Omental fat pad (tissue), 4 donors: ENCODE measurements around the gene DIP2B. TPM values are rescaled to one million over a fixed set of nuclear protein-coding genes. Genes with fewer than 3 reads are reported as not detected.

Source experiments
- ATAC-seq: fragments of 150-250 bp; one replicate; pipeline ENCODE4 v1.9.1; 2016; ENCODE audit warnings: mild to moderate bottlenecking, moderate library complexity; ENCODE audit not compliant: low FRiP score
- DNase-seq: peaks from one replicate; pipeline ENCODE4 v3.0.0-alpha.2; 2019; ENCODE audit warnings: low spot score
- total RNA-seq, 4 donors: library from RNA; depleted of rRNA; stranded (reverse); fragments of >200 nt; gene quantifications; one replicate each; pipeline ENCODE4 v1.1.0, GENCODE V29; 2016
- TF ChIP-seq, protein P1 (sequence below), 3 donors: fragments of 450-650 bp; IDR thresholded peaks; one replicate each; pipeline ENCODE4 v1.5.1; 2016 to 2017; ENCODE audit warnings: antibody characterized with exemption in 3 of 3, mild to moderate bottlenecking in 3 of 3, moderate library complexity in 2 of 3

The DIP2B gene
- total RNA-seq, 4 donors from 2014 or later, result 21.1 to 35.2 (median 24.4) TPM

DNA sequence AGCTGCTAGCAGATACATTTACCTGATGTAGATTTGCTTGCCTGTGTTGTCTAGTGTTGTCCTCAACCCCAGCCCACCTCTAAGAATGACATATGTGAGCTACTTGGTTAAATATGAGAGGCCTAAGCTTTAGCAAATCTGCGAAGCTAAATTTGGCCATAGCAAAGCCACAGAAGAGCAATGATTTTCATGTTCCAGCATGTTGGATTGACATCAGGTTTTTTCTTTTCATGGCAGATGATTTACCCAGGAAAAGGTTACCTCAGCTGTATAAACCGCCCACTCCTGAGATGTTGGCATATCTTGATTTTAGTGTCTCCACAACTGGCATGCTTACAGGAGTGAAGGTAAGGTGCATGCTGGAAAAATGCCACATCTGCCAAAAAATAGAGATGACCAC, 222.7 kb downstream of the DIP2B start:
- DNase-seq (no peak), ATAC-seq (no peak)
- TF ChIP-seq, protein P1, sequence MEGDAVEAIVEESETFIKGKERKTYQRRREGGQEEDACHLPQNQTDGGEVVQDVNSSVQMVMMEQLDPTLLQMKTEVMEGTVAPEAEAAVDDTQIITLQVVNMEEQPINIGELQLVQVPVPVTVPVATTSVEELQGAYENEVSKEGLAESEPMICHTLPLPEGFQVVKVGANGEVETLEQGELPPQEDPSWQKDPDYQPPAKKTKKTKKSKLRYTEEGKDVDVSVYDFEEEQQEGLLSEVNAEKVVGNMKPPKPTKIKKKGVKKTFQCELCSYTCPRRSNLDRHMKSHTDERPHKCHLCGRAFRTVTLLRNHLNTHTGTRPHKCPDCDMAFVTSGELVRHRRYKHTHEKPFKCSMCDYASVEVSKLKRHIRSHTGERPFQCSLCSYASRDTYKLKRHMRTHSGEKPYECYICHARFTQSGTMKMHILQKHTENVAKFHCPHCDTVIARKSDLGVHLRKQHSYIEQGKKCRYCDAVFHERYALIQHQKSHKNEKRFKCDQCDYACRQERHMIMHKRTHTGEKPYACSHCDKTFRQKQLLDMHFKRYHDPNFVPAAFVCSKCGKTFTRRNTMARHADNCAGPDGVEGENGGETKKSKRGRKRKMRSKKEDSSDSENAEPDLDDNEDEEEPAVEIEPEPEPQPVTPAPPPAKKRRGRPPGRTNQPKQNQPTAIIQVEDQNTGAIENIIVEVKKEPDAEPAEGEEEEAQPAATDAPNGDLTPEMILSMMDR (IDR thresholded peaks at IDR 0.05), result no peak

DNA sequence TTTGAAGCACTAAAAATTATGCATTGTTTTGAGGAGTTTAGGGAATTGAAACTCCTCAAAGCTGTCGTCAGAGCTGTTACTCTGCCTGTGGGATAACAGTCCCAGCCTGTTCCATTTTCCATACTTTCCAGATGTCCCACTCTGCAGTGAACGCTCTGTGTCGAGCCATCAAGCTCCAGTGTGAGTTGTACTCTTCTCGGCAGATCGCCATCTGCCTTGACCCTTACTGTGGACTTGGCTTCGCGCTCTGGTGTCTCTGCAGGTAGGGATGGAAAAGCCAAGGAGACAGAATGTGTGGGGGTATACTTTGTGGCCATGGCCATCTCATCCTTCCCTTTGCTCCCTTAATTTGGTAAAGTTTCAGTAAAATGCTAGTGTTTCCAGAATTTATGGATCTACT, 223.6 kb downstream of the DIP2B start:
- TF ChIP-seq, protein P1 (IDR thresholded peaks at IDR 0.05), result no peak
- DNase-seq (no peak), ATAC-seq (no peak)

DNA sequence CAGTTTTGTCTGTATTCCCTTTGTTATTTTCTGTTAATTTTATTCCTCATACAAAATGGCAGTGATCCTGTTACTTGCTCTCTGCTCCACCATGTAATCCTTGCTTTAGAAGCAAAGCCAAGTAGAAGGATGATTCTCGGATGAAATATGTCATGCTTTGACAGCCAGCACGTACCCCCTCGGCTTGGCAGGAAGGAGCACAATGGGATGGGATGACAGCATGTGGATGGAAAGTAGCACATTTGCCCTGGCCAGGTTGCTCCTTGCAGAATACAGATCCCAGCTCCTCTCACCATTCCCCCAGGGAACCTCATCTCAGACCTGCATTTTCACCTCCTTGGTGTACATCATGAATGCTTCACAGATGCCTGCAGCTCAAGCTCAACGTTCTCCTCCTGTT, 224.1 kb downstream of the DIP2B start:
- TF ChIP-seq, protein P1 (IDR thresholded peaks at IDR 0.05), result no peak
- no peak for ATAC-seq
- no peak for DNase-seq

DNA sequence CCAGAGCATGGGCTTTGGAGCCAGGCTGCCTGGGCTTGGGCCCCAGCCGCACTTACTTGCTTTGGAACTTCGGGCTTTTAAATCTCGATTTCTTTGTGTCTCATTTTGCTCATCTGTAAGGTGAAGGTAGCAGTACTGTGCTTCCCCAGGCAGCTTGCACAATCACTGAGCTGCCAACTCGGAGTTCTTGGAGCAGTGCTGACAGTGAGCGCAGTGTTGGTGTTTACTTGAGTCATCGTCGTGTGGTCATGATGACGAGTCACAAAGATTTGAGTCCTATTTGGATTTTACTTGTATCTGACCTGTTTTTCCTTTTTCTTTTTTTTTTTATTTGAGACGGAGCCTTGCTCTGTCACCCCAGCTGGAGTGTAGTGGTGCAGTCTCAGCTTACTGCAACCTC, 227.8 kb downstream of the DIP2B start:
- TF ChIP-seq, protein P1 (IDR thresholded peaks at IDR 0.05), result no peak
- no peak for ATAC-seq

DNA sequence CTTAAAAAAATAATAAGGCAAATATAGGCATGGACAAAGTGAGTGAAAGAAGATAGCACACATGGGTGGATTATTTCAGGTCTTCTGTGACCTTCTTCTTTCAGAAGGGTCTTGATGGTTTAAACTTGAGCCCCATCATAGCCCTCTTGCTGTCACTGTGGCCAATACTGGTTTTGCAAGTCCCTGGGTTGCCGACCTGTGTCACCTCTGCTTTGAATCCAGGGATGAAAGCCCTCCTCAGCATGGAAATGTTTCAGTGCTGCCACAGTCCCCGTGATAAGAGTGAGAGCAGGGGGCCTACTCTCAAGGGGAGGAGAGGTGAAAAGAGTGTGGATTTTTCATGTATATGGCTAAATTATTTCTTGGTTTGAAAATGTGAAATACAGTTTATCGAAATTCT, 228.9 kb downstream of the DIP2B start:
- DNase-seq (no peak), ATAC-seq (no peak)
- TF ChIP-seq, protein P1 (IDR thresholded peaks at IDR 0.05), result no peak

More for the DNA sequence above, 227.8 kb downstream of the DIP2B start:
- DNase-seq, result no peak

DNA sequence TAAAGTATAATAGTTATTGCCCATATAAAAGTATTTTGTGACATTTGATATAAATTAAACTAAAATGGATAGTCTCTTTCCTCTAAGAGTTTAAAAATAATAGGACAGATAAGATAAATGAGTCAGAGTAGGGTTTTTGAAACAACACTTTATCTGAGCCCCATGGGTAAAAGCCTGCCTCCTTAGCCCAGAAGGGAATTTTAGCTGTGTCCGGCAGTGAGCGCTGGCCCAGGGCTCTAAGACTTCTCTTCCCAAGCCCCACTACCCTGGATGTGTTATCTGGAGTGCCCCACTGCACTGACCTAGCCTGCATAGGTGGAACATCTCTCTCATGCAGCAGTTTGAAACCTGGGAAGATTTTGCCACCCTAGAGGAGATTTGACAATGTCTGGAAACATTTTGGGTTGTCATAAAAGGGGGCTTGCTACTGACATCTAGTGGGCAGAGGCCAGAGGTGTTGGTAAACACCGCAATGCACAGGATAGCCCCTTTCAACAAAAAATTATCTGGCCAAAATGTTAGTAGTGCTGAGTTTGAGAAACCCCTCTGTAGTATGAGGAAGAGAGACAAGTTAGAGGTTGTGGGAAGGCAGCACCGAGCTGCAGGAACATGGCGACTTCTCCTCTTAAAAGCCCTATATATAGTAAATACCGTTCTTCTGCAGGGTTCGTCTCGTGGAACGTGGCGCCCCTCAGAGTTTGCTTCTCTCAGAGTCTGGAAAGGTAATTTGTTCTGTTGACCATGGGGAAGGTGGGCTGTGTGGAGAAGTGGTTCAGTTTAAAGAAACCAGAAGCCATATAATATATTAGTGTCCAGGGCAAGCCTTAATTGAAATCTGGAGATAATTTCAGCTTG, 229.9 kb downstream of the DIP2B start:
- TF ChIP-seq, protein P1 (IDR thresholded peaks at IDR 0.05), result no peak
- ATAC-seq (no peak), DNase-seq (no peak)

DNA sequence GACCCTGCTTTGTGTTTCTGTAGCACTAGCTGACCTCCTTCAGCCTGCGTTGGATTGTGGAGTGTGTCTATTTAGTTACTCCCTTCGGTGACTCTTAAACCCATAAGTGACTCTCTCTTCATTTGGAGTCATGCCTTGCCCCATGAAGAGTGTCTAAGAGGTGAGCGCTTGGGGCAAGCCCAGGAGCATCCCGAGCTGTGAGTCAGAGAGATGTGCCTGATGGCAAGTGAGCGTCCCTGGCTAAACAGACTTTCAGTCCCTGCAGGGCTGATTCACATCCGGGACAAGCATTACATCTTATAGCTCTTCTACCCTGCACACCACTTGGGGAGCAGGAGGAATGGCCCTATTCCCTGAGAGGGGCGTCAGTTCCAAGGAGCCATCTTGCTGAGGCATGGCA, 234.8 kb downstream of the DIP2B start:
- no peak for DNase-seq
- peak; percentile 5 for ATAC-seq
- TF ChIP-seq, protein P1 (IDR thresholded peaks at IDR 0.05), result no peak
